ENCODE data around the gene BAG2.

BAG2 gene

GRCh38 chr6:57224769-57225515 is 52.8 kb downstream of the BAG2 start:
- no peak for DNase-seq

- DNase-seq, result no peak
Observed at GRCh38 chr6:57226221-57226620, 54.1 kb downstream of the BAG2 start.
